Fibroblast of the conjunctiva (primary cell): Measurements from ENCODE around the gene LRP8.

Experiments
- DNase-seq: peaks from one replicate; pipeline ENCODE4 v3.0.0-alpha.2; 2010; ENCODE audit warnings: low read depth

LRP8 gene

GRCh38 chr1:53328009-53328461 is at the start of gene LRP8:
Gene LRP8 (minus strand): TSS chr1:53328070. CDS start chr1:53327912, 158 bp downstream.
- no peak for DNase-seq

- no peak for DNase-seq
Measured at GRCh38 chr1:53377438-53377841, 49.6 kb upstream of the LRP8 start.

- DNase-seq: no peak
Measured at GRCh38 chr1:53376742-53377437, 49.0 kb upstream of the LRP8 start.

GRCh38 chr1:53376041-53376461 is 48.2 kb upstream of the LRP8 start:
- no peak for DNase-seq

- no peak for DNase-seq
Measured at GRCh38 chr1:53375440-53375839, 47.6 kb upstream of the LRP8 start.

GRCh38 chr1:53373246-53373645 is 45.4 kb upstream of the LRP8 start:
- no peak for DNase-seq

GRCh38 chr1:53372501-53372951 is 44.7 kb upstream of the LRP8 start:
- no peak for DNase-seq

GRCh38 chr1:53371851-53372250 is 44.0 kb upstream of the LRP8 start:
- no peak for DNase-seq

GRCh38 chr1:53371121-53371666 is 43.3 kb upstream of the LRP8 start:
- no peak for DNase-seq

- DNase-seq: no peak
Measured at GRCh38 chr1:53370369-53370961, 42.6 kb upstream of the LRP8 start.

GRCh38 chr1:53369761-53370160 is 41.9 kb upstream of the LRP8 start:
- no peak for DNase-seq

- DNase-seq: no peak
Measured at GRCh38 chr1:53369034-53369750, 41.3 kb upstream of the LRP8 start.

- DNase-seq: no peak
Measured at GRCh38 chr1:53368314-53369033, 40.6 kb upstream of the LRP8 start.

- DNase-seq: no peak
Measured at GRCh38 chr1:53367503-53368313, 39.8 kb upstream of the LRP8 start.

- no peak for DNase-seq
Measured at GRCh38 chr1:53366901-53367502, 39.1 kb upstream of the LRP8 start.

GRCh38 chr1:53365437-53366063 is 37.7 kb upstream of the LRP8 start:
- DNase-seq: no peak

- no peak for DNase-seq
Measured at GRCh38 chr1:53362851-53363642, 35.2 kb upstream of the LRP8 start.

GRCh38 chr1:53362270-53362669 is 34.4 kb upstream of the LRP8 start:
- no peak for DNase-seq

GRCh38 chr1:53361541-53361961 is 33.7 kb upstream of the LRP8 start:
- DNase-seq: no peak

- no peak for DNase-seq
Measured at GRCh38 chr1:53359934-53360276, 32.0 kb upstream of the LRP8 start.
